Neural progenitor cell (in vitro differentiated cells): Measurements from ENCODE around the gene AMER3. TPM values are rescaled to one million over a fixed set of nuclear protein-coding genes. Genes with fewer than 3 reads are reported as not detected.
A peak's percentile ranks its signal among the peaks of the same experiment; 100 is the strongest.

Experiments used
- DNase-seq: peaks from one replicate; pipeline ENCODE4 v3.0.0-alpha.2; 2016; ENCODE audit warnings: low spot score
- H2AFZ ChIP-seq: fragments of 200-600 bp; sonication (generic); replicated peaks from 2 replicates; pipeline ENCODE4 v1.6.1; 2016; ENCODE audit warnings: antibody characterized with exemption
- H3F3A ChIP-seq: fragments of 200-600 bp; sonication (generic); 2 replicates; pipeline ENCODE4 v1.6.1; 2016; ENCODE audit warnings: antibody characterized with exemption, low read depth
- H3K27ac ChIP-seq: fragments of 200-600 bp; sonication (generic); 2 replicates; pipeline ENCODE4 v1.5.1; 2016; ENCODE audit warnings: mild to moderate bottlenecking
- H3K27me3 ChIP-seq: fragments of 200-600 bp; sonication (generic); 2 replicates; pipeline ENCODE4 v1.6.1; 2016; ENCODE audit warnings: mild to moderate bottlenecking, moderate library complexity
- H3K36me3 ChIP-seq: fragments of 200-600 bp; sonication (generic); 2 replicates; pipeline ENCODE4 v1.5.1; 2016
- H3K4me1 ChIP-seq: fragments of 200-600 bp; sonication (generic); 2 replicates; pipeline ENCODE4 v1.6.1; 2016; ENCODE audit warnings: mixed run types
- H3K4me2 ChIP-seq: fragments of 200-600 bp; sonication (generic); 2 replicates; pipeline ENCODE4 v1.6.1; 2016
- H3K4me3 ChIP-seq: fragments of 200-600 bp; sonication (generic); 2 replicates; pipeline ENCODE4 v1.5.1; 2016
- H3K79me2 ChIP-seq: fragments of 200-600 bp; sonication (generic); 2 replicates; pipeline ENCODE4 v1.6.1; 2016; ENCODE audit warnings: low read depth
- H3K9ac ChIP-seq: fragments of 200-600 bp; sonication (generic); 2 replicates; pipeline ENCODE4 v1.6.1; 2016
- H3K9me3 ChIP-seq: fragments of 200-600 bp; sonication (generic); 2 replicates; pipeline ENCODE4 v1.5.1; 2016; ENCODE audit warnings: low read depth
- H4K20me1 ChIP-seq: fragments of 200-600 bp; sonication (generic); 2 replicates; pipeline ENCODE4 v1.6.1; 2016; ENCODE audit warnings: low read depth
- H3K27ac Mint-ChIP-seq: 3 replicates; pipeline ENCODE4 v1.8.0; 2021; ENCODE audit warnings: mixed read lengths
- H3K27me3 Mint-ChIP-seq: 2 replicates; pipeline ENCODE4 v1.8.0; 2022; ENCODE audit warnings: low read depth, mild to moderate bottlenecking, inconsistent platforms, moderate library complexity, mixed read lengths; ENCODE audit not compliant: insufficient read depth
- H3K36me3 Mint-ChIP-seq: 3 replicates; pipeline ENCODE4 v1.8.0; 2021; ENCODE audit warnings: mixed read lengths
- H3K4me1 Mint-ChIP-seq: 3 replicates; pipeline ENCODE4 v1.8.0; 2021; ENCODE audit warnings: mixed read lengths
- H3K4me3 Mint-ChIP-seq: 3 replicates; pipeline ENCODE4 v1.8.0; 2021; ENCODE audit warnings: mild to moderate bottlenecking, moderate library complexity, mixed read lengths
- H3K9me3 Mint-ChIP-seq: 3 replicates; pipeline ENCODE4 v1.8.0; 2020; ENCODE audit warnings: mixed read lengths
- CTCF ChIP-seq: fragments of 200-600 bp; sonication (generic); IDR thresholded peaks from 2 replicates; pipeline ENCODE4 v1.5.1; 2017; ENCODE audit warnings: antibody characterized with exemption, mild to moderate bottlenecking
- EZH2 ChIP-seq: fragments of 200-600 bp; sonication (generic); IDR thresholded peaks from 2 replicates; pipeline ENCODE4 v1.6.1; 2017; ENCODE audit warnings: antibody characterized with exemption, mild to moderate bottlenecking, moderate library complexity
- EZH2phosphoT487 ChIP-seq: fragments of 200-600 bp; sonication (generic); IDR thresholded peaks from 2 replicates; pipeline ENCODE4 v1.6.1; 2017; ENCODE audit warnings: antibody characterized with exemption
- total RNA-seq: library from RNA; depleted of rRNA; stranded (reverse); fragments of >200 nt; gene quantifications from 2 replicates; pipeline ENCODE4 v1.2.3, GENCODE V29; 2015; ENCODE audit warnings: low replicate concordance

The AMER3 gene
- total RNA-seq, 1 donor from 2014 or later = not detected

GRCh38 chr2:130724455-130724854, 30.9 kb upstream of the AMER3 start:
- DNase-seq = no peak
- TF ChIP-seq EZH2 = no peak
- no peak for TF ChIP-seq EZH2phosphoT487
- TF ChIP-seq CTCF = no peak
- H2AFZ ChIP-seq = no peak overlapping the region

GRCh38 chr2:130726614-130727180, 28.6 kb upstream of the AMER3 start:
- Mint-ChIP-seq H3K4me1 (peaks cover 5% of the 10 kb centered on the region), H3K36me3 (no peaks in the 10 kb centered on the region), H3K27ac (peak overlapping the region; percentile 31), H3K4me3 (peak overlapping the region; percentile 86), H3K9me3 (peaks cover 3% of the 10 kb centered on the region), H3K27me3 (peaks cover 4% of the 10 kb centered on the region)
- TF ChIP-seq EZH2phosphoT487 = no peak
- TF ChIP-seq EZH2 = no peak
- no peak for TF ChIP-seq CTCF
- H3K9me3 ChIP-seq = no peaks in the 10 kb centered on the region
- no peak overlapping the region for H3K9ac ChIP-seq
- DNase-seq = no peak
- H2AFZ ChIP-seq = peak overlapping the region; percentile 97
- no peaks in the 10 kb centered on the region for H4K20me1 ChIP-seq
- no peak overlapping the region for H3K27ac ChIP-seq
- peaks cover 44% of the 10 kb centered on the region for H3K27me3 ChIP-seq
- peak overlapping the region; percentile 81 for H3K4me2 ChIP-seq
- H3K79me2 ChIP-seq = no peaks in the 10 kb centered on the region
- peak overlapping the region; percentile 57 for H3K4me3 ChIP-seq
- peaks cover 14% of the 10 kb centered on the region for H3F3A ChIP-seq
- no peaks in the 10 kb centered on the region for H3K36me3 ChIP-seq
- peaks cover 2% of the 10 kb centered on the region for H3K4me1 ChIP-seq

More at GRCh38 chr2:130724455-130724854, 30.9 kb upstream of the AMER3 start:
- no peak overlapping the region for H3K27ac Mint-ChIP-seq
- Histone ChIP-seq H3K79me2 (no peaks in the 10 kb centered on the region), H3K4me2 (no peak overlapping the region), H3K4me3 (no peak overlapping the region), H4K20me1 (no peaks in the 10 kb centered on the region), H3K9me3 (no peaks in the 10 kb centered on the region), H3K27me3 (peaks cover 30% of the 10 kb centered on the region), H3F3A (peaks cover 14% of the 10 kb centered on the region), H3K9ac (no peak overlapping the region), H3K4me1 (peaks cover 2% of the 10 kb centered on the region), H3K36me3 (no peaks in the 10 kb centered on the region), H3K27ac (no peak overlapping the region)
- no peak overlapping the region for H3K4me3 Mint-ChIP-seq
- H3K4me1 Mint-ChIP-seq = peaks cover 5% of the 10 kb centered on the region
- no peaks in the 10 kb centered on the region for H3K36me3 Mint-ChIP-seq
- peaks cover 3% of the 10 kb centered on the region for H3K9me3 Mint-ChIP-seq
- H3K27me3 Mint-ChIP-seq = peaks cover 5% of the 10 kb centered on the region

DNA sequence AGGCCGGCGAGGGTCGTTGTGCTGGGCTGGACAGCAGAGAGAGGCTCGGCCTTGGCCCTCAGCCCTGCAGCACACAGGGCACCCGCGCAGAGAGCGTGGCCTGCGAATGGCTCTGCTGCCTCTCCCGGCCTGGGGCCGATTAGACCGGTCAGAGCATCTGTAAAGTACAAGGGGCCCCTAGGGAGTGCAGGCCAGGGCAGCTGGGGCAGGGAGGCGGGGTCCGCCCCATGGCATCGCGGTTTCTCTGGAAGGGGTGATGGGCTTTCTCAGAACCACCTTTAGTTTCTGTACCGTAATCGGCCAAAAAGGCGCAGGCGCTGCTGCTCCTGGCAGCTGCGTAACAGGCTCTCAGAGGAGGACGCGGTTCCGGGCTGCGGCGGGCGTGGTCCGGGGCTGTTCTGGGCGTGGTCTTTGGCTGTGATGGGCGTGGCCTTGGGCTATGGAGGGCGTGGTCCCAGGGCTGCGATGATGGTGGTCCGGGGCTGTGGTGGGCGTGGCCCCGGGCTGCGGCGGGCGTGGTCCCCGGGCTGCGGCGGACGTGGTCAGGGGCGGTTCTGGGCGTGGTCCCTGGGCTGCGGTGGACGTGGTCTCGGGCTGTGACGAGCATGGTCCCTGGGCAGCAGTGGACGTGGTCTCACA, 27.9 kb upstream of the AMER3 start:
- Mint-ChIP-seq H3K36me3 (no peaks in the 10 kb centered on the region), H3K9me3 (peaks cover 3% of the 10 kb centered on the region), H3K4me1 (peaks cover 5% of the 10 kb centered on the region), H3K27me3 (peaks cover 4% of the 10 kb centered on the region), H3K4me3 (peak overlapping the region; percentile 86), H3K27ac (peak overlapping the region; percentile 31)
- H3K79me2 ChIP-seq = no peaks in the 10 kb centered on the region
- H3K4me2 ChIP-seq = peak overlapping the region; percentile 81
- no peak overlapping the region for H3K27ac ChIP-seq
- no peaks in the 10 kb centered on the region for H3K36me3 ChIP-seq
- peaks cover 2% of the 10 kb centered on the region for H3K4me1 ChIP-seq
- H3K4me3 ChIP-seq = peak overlapping the region; percentile 57
- peak overlapping the region; percentile 97 for H2AFZ ChIP-seq
- H4K20me1 ChIP-seq = no peaks in the 10 kb centered on the region
- peak; percentile 12 for TF ChIP-seq CTCF
- peak; percentile 26 for TF ChIP-seq EZH2
- TF ChIP-seq EZH2phosphoT487 = no peak
- peaks cover 14% of the 10 kb centered on the region for H3F3A ChIP-seq
- peak; percentile 95 for DNase-seq
- no peaks in the 10 kb centered on the region for H3K9me3 ChIP-seq
- peaks cover 44% of the 10 kb centered on the region for H3K27me3 ChIP-seq
- H3K9ac ChIP-seq = no peak overlapping the region
